Measurements from ENCODE around the gene ATP5PD.
"Not testable (repeated sequence)": the region's sequence is repeated elsewhere in the genome, so short reads cannot be mapped to it uniquely, and the experiment has no call there.

Gene ATP5PD

GRCh38 chr17:75048249-75048878, 1.6 kb upstream of the ATP5PD start:
- peak; percentile 37 for DNase-seq

DNA sequence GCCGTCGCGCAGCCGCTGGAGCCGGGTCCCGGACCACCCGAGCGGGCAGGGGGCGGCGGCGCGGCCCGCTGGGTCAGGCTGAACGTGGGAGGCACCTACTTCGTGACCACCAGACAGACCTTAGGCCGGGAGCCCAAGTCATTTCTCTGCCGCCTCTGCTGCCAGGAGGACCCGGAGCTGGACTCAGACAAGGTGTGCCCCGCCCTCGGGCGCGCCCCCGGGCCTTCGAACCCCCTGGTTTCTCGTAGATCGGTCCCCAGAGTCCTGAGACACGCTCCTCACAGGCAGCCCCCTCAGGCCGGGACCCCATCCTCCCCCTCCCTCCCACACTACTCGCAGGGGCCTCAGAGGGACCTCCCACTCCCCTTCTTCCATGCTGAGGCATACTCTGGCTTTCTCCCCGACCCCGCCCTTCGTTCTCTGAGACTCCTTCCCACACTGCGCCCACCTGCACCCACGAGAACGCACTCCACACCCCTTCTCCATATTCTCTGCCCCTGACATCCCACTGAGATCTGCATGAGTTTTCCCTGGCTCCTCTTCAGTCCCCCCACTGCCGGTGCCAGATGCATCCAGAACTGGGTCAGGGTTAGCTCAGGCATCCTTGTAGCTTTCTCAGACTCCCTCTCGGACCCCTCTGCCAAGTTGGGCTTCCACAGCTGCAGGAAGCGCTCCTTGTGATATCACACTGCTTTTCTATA, 779 bp upstream of the ATP5PD start:
- no peak for DNase-seq

- not testable (repeated sequence) for DNase-seq
These were observed 793 bp downstream of the ATP5PD start for GRCh38 chr17:75045946-75046406.

DNA sequence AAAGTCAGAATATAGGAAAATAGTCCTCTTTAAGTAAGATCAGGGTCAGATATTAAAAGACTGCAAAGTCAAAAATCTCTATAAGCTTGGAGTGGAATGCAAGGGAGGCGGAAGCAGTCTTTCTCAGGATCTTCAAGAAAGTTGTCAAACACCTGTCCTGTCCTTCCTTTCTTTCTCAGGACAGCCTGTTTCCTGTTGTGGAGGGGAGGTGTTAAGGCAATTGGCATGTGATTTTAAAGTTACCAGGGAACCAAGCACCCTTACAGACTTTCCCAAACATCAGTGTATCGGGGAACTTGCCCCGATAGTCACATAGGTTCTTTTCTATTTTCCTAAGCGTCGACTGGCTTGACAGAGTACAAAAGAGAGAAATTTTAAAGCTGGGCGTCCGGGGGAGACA, 2.1 kb downstream of the ATP5PD start:
- DNase-seq = no peak

DNA sequence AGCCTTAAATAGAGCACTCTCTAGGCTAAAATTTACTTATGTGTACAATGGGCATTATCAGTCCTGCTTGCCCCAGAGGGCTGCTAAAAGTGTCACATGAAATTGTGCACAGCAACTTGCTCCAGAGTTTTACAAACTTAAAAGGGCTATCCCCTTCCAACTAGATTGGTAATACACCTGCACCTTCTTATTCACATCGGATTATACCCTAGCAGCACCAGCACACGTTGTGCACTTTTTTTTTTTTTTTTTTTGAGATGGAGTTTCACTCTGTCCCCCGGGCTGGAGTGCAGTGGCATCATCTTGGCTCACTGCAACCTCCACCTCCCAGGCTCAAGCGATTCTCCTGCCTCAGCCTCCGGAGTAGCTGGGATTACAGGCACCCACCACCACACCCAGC, 3.0 kb downstream of the ATP5PD start:
- DNase-seq = not testable (repeated sequence)

DNA sequence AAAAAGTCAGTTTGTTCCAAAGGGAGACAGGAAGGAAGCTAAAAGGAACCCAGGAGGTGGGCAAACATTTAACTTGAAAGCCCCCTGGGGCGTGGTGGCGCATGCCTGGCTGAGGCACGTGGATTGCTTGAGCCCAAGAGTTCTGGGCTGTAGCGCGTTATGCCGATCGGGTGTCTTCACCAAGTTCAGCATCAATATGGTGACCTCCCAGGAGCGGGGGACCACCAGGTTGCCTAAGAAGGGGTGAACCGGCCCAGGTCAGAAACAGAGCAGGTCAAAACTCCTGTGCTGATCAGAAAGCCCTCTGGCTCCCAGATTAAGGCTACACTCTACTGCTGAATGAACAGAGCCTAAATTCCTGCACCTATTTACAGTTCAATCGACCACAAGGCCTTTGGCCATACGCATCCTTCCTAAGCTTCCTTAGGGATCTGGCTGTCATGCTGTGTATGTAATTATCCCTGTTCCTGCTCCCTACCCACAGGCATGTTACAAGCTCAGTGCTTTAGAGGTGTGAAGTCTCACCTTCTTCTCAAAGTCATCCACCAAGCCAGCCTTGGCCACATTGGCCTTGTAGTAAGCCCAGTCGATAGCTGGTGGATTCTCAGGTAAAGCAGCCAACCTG, 5.0 kb downstream of the ATP5PD start:
- DNase-seq = no peak

GRCh38 chr17:75039238-75039637, 7.5 kb downstream of the ATP5PD start:
- DNase-seq = peak; percentile 83

GRCh38 chr17:75036643-75037268, 10.0 kb downstream of the ATP5PD start:
- no peak for DNase-seq

- DNase-seq = peak; percentile 90
These were observed 12.4 kb downstream of the ATP5PD start for GRCh38 chr17:75034236-75034908.

GRCh38 chr17:75033346-75034235, 13.2 kb downstream of the ATP5PD start:
- DNase-seq = peak; percentile 85

DNA sequence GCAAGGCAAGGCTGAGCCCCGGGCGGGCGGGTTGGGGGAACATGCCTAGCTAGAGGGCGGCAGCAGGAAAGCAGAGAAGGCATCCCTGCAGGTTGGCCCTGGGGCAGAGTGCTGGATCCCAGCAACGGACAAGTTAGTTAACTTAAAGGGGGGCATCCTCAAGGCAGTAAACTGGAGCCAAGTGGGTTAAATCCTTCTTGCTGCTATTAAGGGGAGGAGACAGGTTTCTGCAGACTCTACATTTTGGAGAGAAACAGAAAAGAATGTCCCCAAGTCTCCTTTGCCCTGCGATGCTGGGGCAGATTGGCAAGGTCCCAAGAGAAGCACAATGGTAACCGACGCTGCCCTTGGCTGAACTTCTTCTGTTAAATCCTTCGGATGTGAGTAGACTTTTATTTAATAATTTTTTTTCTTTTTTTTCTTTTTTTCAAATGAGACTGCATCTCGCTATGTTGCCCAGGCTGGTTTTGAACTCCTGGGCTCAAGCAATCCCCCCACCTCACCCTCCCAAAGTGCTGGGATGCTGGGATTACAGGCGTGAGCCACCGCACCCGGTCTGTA, 14.0 kb downstream of the ATP5PD start:
- DNase-seq = no peak

- DNase-seq = peak; percentile 46
These were observed 14.6 kb downstream of the ATP5PD start for GRCh38 chr17:75031972-75032719.

- no peak for DNase-seq
These were observed 16.6 kb downstream of the ATP5PD start for GRCh38 chr17:75030161-75030560.

- DNase-seq = peak; percentile 23
These were observed 20.1 kb downstream of the ATP5PD start for GRCh38 chr17:75026650-75027049.

DNA sequence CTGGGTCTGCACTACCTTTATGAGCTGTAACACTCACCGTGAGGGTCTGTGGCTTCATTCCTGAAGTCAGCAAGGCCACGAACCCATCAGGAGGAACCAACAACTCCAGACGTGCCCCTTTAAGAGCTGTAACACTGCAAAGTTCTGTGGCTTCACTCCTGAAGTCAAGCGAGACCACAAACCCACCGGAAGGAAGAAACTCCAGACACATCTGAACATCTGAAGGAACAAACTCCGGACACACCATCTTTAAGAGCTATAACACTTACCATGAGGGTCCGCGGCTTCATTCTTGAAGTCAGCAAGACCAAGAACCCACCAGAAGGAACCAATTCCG, 21.4 kb downstream of the ATP5PD start:
- peak; percentile 79 for DNase-seq

DNA sequence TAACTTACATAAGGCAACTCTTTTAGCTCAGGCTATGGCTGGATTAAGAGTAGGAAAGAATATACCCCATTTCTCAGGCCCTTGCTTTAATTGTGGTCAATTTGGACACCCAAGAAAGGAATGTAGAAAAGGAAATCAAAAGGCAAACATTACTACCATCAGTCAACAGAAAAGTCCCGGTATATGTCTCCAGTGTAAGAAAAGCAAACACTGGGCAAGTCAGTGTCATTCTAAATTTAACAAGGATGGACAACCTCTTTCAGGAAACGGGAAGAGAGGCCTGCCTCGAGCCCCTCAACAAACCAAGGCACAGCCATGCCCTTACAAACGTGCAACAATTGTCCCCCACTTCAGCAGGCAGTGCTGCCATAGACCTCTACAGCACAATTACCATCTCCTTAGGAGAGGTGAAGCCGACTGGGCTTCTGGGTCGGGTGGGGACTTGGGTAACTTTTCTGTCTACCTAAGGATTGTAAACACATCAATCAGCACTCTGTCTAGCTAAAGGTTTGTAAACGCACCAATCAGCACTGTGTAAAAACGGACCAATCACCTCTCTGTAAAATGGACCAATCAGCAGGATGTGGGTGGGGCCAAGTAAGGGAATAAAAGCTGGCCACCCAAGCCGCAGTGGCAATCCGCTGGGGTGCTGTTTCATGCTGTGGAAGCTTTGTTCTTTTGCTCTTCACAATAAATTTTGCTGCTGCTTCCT, 21.9 kb downstream of the ATP5PD start:
- DNase-seq = no peak

DNA sequence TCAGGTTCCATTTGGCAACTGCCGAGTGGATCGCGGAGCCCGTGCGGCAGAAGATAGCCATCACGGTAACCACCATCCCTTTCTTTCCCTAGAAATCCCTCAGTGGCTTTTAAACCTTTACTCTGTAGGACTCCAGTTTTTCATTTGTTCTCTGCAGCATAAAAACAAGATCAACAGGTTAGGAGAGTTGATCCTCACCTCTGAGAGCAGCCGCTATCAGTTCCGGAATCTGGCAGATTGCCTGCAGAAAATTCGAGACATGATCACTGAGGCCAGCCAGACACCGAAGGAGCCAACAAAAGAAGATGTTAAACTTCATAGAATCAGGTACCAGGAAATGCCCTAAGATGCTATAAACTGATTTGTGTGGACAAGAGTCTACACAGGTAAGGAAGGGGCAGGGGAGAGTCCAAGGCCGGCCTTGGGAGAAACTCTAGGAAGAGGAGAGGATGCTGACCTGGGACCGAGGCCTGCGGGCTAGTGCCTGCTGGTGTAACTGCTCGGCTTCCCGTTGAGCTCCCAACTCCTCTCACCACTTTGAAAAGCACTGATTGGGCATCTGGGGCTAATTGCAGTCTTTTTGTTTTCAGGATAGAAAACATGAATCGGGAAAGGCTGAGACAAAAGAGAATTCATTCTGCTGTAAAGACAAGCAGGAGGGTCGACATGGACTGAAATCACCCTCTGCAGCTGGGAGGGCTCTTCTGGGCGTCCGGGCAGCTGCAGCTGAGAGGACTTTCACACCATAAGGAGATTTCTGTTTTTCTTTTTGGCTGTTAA, 26.2 kb downstream of the ATP5PD start:
- no peak for DNase-seq

- DNase-seq = no peak
These were observed 27.1 kb downstream of the ATP5PD start for GRCh38 chr17:75019710-75020109.

GRCh38 chr17:75019146-75019545, 27.6 kb downstream of the ATP5PD start:
- DNase-seq = no peak

Data from MV-4-11 (cell line).